OCI-LY1 (cell line): Measurements from ENCODE around the gene TLE3.

Source experiments
- CTCF ChIP-seq: fragments of 200-600 bp; sonication (generic), shearing (Covaris generic); IDR thresholded peaks from 2 replicates; pipeline ENCODE4 v1.5.1; 2017; ENCODE audit warnings: mild to moderate bottlenecking, antibody characterized with exemption, low read length, moderate library complexity, mixed read lengths
- EZH2 ChIP-seq: fragments of 200-600 bp; sonication (generic), shearing (Covaris generic); IDR thresholded peaks from 2 replicates; pipeline ENCODE4 v1.8.0; 2017; ENCODE audit warnings: borderline replicate concordance, mixed run types, mild to moderate bottlenecking, antibody characterized with exemption, low read length, moderate library complexity, mixed read lengths

- no peak for TF ChIP-seq CTCF
- TF ChIP-seq EZH2, result no peak
Observed at GRCh38 chr15:70053001-70053715, 44.6 kb downstream of the TLE3 start.
